K562 (cell line): Measurements from ENCODE around the gene PRXL2B. TPM values are rescaled to one million over a fixed set of nuclear protein-coding genes. Genes with fewer than 3 reads are reported as not detected.
A peak's percentile ranks its signal among the peaks of the same experiment; 100 is the strongest.

Source experiments
- ATAC-seq: fragments of 200-7000 bp; cut with Tn5 transposase; 3 replicates; pipeline ENCODE4 v1.9.1; 2020; ENCODE audit warnings: moderate library complexity
- BruUV-seq: library from RNA; stranded (reverse); fragments of 400-500 nt; replicated peaks from 2 replicates; lab custom pipeline; 2021; lab: Mats Ljungman, UMichigan
- CTCF ChIA-PET: fragments of 300-600 bp; formaldehyde crosslinking; extraction: SDS; loops from one replicate; lab custom pipeline; 2021; ENCODE audit warnings: low intra/inter-chr PET ratio; lab: Yijun Ruan, JAX
- POLR2A ChIA-PET: fragments of 300-600, 350-650 bp; sonication (Branson Sonifier 250); formaldehyde crosslinking; extraction: SDS; loops from one replicate; lab custom pipeline; 2021; ENCODE audit warnings: antibody characterized with exemption, inconsistent platforms; lab: Yijun Ruan, JAX
- DNase-seq, 4 experiments: peaks; one replicate each; pipeline versions ENCODE4 v3.0.0 to v3.0.0-alpha.2; 2011 to 2018; ENCODE audit warnings: low spot score in 3 of 4, mixed read lengths in 3 of 4; ENCODE audit errors: extremely low read depth in 1 of 4
- FAIRE-seq: peaks from 2 replicates; lab custom pipeline; 2011; peaks lifted over from hg19 to GRCh38; lab: Jason Lieb, UNC
- H2AFZ ChIP-seq: 2 replicates; pipeline ENCODE4 v1.6.0; 2011; ENCODE audit warnings: low read depth, low read length, control low read depth, inconsistent platforms
- H3K27ac ChIP-seq: fragments of 200-600 bp; 3 replicates; pipeline ENCODE4 v1.8.0; 2011; ENCODE audit warnings: low read depth, mild to moderate bottlenecking, control low read depth, inconsistent platforms, low read length, moderate library complexity, mixed read lengths; ENCODE audit errors: extremely low read depth
- H3K27me3 ChIP-seq, 2 experiments: fragments of 300-600 bp in 1 of 2; 2 replicates in 1 of 2; 3 replicates in 1 of 2; pipeline versions ENCODE4 v1.6.0 to v1.8.0; 2011; ENCODE audit warnings: inconsistent platforms in 2 of 2, low read length in 2 of 2, mild to moderate bottlenecking in 1 of 2, mixed read lengths in 1 of 2, moderate library complexity in 1 of 2; ENCODE audit not compliant: control insufficient read depth in 2 of 2, insufficient read depth in 2 of 2
- H3K36me3 ChIP-seq: fragments of 300-600 bp; 3 replicates; pipeline ENCODE4 v1.8.0; 2011; ENCODE audit warnings: mild to moderate bottlenecking, low read length, inconsistent platforms; ENCODE audit not compliant: control insufficient read depth, insufficient read depth
- H3K4me1 ChIP-seq, 2 experiments: fragments of 200-600 bp in 1 of 2; replicated peaks in 1 of 2; 2 replicates in 1 of 2; 3 replicates in 1 of 2; pipeline versions ENCODE4 v1.5.1 to v1.8.0; 2011; ENCODE audit warnings: inconsistent platforms in 2 of 2, low read length in 2 of 2, mild to moderate bottlenecking in 1 of 2, mixed read lengths in 1 of 2, moderate library complexity in 1 of 2; ENCODE audit not compliant: control insufficient read depth in 2 of 2, insufficient read depth in 2 of 2
- H3K4me2 ChIP-seq: 2 replicates; pipeline ENCODE4 v1.6.1; 2011; ENCODE audit warnings: low read length, control low read depth, inconsistent platforms, mixed read lengths; ENCODE audit not compliant: insufficient read depth
- H3K4me3 ChIP-seq: fragments of 200-600 bp; sonication (generic), shearing (Covaris generic); 2 replicates; pipeline ENCODE4 v1.5.1; 2016; ENCODE audit warnings: control low read depth, inconsistent platforms
- H3K79me2 ChIP-seq: fragments of 200-600 bp; 3 replicates; pipeline ENCODE4 v1.8.0; 2011; ENCODE audit warnings: low read length, inconsistent platforms; ENCODE audit not compliant: control insufficient read depth, insufficient read depth
- H3K9ac ChIP-seq, 2 experiments: 2 replicates each; pipeline versions ENCODE4 v1.6.0 to v1.6.1; 2011; ENCODE audit warnings: low read depth in 2 of 2, low read length in 2 of 2, control low read depth in 1 of 2, inconsistent platforms in 1 of 2, mild to moderate bottlenecking in 1 of 2, mixed read lengths in 1 of 2; ENCODE audit not compliant: insufficient read depth in 1 of 2
- H3K9me1 ChIP-seq: one replicate; pipeline ENCODE4 v1.6.0; 2011; ENCODE audit warnings: inconsistent platforms, mild to moderate bottlenecking, low read length, moderate library complexity; ENCODE audit not compliant: control insufficient read depth, insufficient read depth
- H3K9me3 ChIP-seq: replicated peaks from 2 replicates; pipeline ENCODE4 v1.5.1; 2011; ENCODE audit warnings: low read depth, low read length, inconsistent platforms; ENCODE audit not compliant: control insufficient read depth, insufficient read depth
- H4K20me1 ChIP-seq: replicated peaks from 2 replicates; pipeline ENCODE4 v1.6.1; 2011; ENCODE audit warnings: low read length, inconsistent platforms, mixed read lengths; ENCODE audit not compliant: control insufficient read depth, insufficient read depth
- PHF8 ChIP-seq: fragments of 200-600 bp; sonication (generic); IDR thresholded peaks from 2 replicates; pipeline ENCODE4 v1.6.1; 2012; ENCODE audit warnings: mixed run types, mild to moderate bottlenecking, inconsistent platforms, low read length, moderate library complexity, borderline replicate concordance
- TAF1 ChIP-seq: IDR thresholded peaks from 2 replicates; pipeline ENCODE4 v1.6.1; 2011; ENCODE audit warnings: mild to moderate bottlenecking, low read length, moderate library complexity; ENCODE audit not compliant: insufficient read depth, control insufficient read depth, severe bottlenecking; ENCODE audit errors: extremely low read depth
- ZNF217 ChIP-seq: sonication (generic); formaldehyde crosslinking; IDR thresholded peaks from 2 replicates; pipeline ENCODE4 v1.8.0; 2022; ENCODE audit warnings: mild to moderate bottlenecking, missing genetic modification reagents
- ZNF354B ChIP-seq: fragments of 250-450 bp; sonication (Bioruptor Pico); IDR thresholded peaks from 2 replicates; pipeline ENCODE4 v1.4.0; 2020
- WGBS: fragments of 100-300 bp; shearing (Covaris generic); methylation state at CpG from one replicate; pipeline ENCODE4 v1.1.6; 2016; ENCODE audit warnings: low coverage, mixed read lengths; ENCODE audit not compliant: insufficient coverage; ENCODE audit errors: missing lambda C conversion rate; 5-methylcytosine and 5-hydroxymethylcytosine counted together
- in situ Hi-C: fragments of 300-500 bp; cut with MboI; formaldehyde crosslinking; loops from 4 replicates; pipeline ENCODE4 v1.15.0; 2018; ENCODE audit warnings: inconsistent platforms, mixed read lengths
- intact Hi-C: fragments of 100-400 bp; cut with micrococcal nuclease; formaldehyde crosslinking; loops from 2 replicates; pipeline ENCODE4 v1.14.2; 2022
- polyA plus RNA-seq, 8 experiments: library from polyadenylated mRNA; depleted of rRNA in 4 of 8; stranded (reverse) in 5 of 8; unstranded in 3 of 8; fragments of >200 nt; fragmentation: Nextera tagmentation in 2 of 8; fragmentation: Illumina TruSeq in 1 of 8; extraction: Ambion mirVana in 2 of 8; extraction: Trizol in 1 of 8; gene quantifications; 2 replicates each; pipeline versions ENCODE4 v1.2.1 to v1.2.3, GENCODE V29; 2011 to 2014; ENCODE audit warnings: inconsistent platforms in 1 of 8, missing spikeins in 1 of 8
- total RNA-seq, 7 experiments: library from RNA; depleted of rRNA in 6 of 7; stranded (reverse); fragments of >200 nt in 6 of 7; fragmentation: Illumina TruSeq in 2 of 7; extraction: Trizol in 2 of 7; gene quantifications; 2 replicates each; pipeline versions ENCODE4 v1.2.1 to v1.2.3, GENCODE V29; 2011 to 2021; ENCODE audit warnings: low replicate concordance in 1 of 7
- TF ChIP-seq, protein P1 (sequence below): sonication (generic); formaldehyde crosslinking; IDR thresholded peaks from 2 replicates; pipeline ENCODE4 v1.8.0; 2022; ENCODE audit warnings: missing genetic modification reagents, mild to moderate bottlenecking, borderline replicate concordance
- TF ChIP-seq, protein P2 (sequence below): sonication (generic); formaldehyde crosslinking; IDR thresholded peaks from 2 replicates; pipeline ENCODE4 v1.5.0; 2020; ENCODE audit warnings: missing genetic modification reagents

Gene PRXL2B
- total and polyA plus RNA-seq, 9 of the 15 experiments (the other 6 are each of a cell fraction or from before 2014, with no cell fraction given): 0.99 to 25.3 (median 11.8) TPM

DNA sequence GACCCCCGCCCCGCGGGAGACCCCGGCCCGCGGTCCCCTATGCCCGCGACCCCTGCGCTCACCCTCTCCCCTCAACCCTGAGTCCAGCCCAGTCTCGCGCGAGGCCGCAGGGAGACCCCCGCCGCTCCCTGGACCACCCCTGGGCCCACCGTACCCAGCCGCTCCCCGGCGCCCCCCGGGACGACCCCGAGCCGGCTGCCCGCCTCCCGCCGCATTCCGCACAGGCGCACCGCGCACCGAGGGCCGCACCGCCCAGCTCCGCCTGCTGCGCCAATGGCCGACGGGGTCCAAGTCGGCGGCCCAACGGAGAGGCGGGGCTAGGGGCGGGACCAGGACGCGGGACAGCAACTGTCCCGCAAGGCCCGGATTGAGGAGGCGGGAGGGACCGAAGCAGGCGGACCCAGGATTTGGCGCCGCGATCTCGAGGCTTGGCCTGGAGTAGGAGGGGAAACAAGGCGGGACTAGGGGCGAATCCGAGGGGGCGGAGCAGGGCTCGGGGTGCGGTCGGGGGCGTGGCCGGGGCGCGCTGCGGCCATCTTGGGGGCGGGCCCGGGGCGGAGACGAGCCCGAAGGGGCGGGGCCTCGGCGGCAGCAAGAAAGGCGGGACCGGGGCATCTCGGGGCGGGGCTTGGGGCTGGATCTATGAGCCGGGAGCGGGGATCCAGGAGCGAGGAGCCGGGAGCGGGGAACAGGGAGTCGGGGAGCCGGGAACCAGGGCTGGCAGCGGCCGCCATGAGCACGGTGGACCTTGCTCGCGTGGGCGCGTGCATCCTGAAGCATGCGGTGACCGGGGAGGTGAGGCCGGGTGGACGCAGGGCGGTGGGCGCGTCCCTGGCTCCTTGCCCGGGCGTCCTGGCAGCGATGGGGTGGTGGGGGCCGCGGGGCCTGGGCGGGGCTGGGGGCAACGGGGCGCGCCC, at the start of gene PRXL2B (continued):
- TF ChIP-seq TAF1 (peak; percentile 42), ZNF354B (CRISPR knock-in tag) (no peak), ZNF217 (CRISPR knock-in tag) (no peak)
- TF ChIP-seq, protein P1, sequence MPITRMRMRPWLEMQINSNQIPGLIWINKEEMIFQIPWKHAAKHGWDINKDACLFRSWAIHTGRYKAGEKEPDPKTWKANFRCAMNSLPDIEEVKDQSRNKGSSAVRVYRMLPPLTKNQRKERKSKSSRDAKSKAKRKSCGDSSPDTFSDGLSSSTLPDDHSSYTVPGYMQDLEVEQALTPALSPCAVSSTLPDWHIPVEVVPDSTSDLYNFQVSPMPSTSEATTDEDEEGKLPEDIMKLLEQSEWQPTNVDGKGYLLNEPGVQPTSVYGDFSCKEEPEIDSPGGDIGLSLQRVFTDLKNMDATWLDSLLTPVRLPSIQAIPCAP (CRISPR knock-in tag): no peak

DNA sequence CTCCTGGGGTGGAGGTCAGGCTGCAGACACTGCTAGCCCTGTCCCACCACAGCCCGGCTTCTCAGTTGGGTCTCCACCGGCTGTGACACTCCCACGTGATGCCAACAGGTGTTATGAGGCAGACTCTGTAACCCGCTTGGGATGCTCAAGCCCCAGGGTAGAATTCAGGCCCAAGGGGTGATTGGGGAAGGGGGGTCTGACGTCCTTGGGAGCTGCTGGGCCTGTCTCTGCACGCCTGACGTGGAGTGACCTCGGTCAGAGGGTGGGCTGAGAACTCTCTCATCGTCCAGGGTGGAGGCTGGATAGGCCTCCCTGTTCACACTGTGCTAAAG, 48.8 kb upstream of the PRXL2B start:
- no peak overlapping the region; a peak in 1 of 4 replicates for H3K9ac ChIP-seq
- ChIA-PET POLR2A (no interaction called here), CTCF (no interaction called here)
- peaks cover 3% of the 10 kb centered on the region for H3K9me1 ChIP-seq
- no peak overlapping the region for H3K27ac ChIP-seq
- H3K9me3 ChIP-seq: no peaks in the 10 kb centered on the region
- no peaks in the 10 kb centered on the region for H4K20me1 ChIP-seq
- no TSS peak for BruUV-seq
- no peak overlapping the region for H3K4me3 ChIP-seq
- ATAC-seq (no peak), DNase-seq (no peak)
- peaks cover 23 to 70% of the 10 kb centered on the region in 2 experiments for H3K4me1 ChIP-seq
- no peaks in the 10 kb centered on the region for H3K79me2 ChIP-seq
- TF ChIP-seq, protein P2, sequence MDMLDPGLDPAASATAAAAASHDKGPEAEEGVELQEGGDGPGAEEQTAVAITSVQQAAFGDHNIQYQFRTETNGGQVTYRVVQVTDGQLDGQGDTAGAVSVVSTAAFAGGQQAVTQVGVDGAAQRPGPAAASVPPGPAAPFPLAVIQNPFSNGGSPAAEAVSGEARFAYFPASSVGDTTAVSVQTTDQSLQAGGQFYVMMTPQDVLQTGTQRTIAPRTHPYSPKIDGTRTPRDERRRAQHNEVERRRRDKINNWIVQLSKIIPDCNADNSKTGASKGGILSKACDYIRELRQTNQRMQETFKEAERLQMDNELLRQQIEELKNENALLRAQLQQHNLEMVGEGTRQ (CRISPR knock-in tag): peak; percentile 3; the same call in 1 of the 2 replicates
- no peak for TF ChIP-seq PHF8
- TF ChIP-seq, all 486 proteins: peak for 1
- intact Hi-C loops: no loop called here
- 4% methylated on average over 9 of the region's 9 CpGs for WGBS
- no peak for FAIRE-seq
- no peak overlapping the region for H3K4me2 ChIP-seq
- no peaks in the 10 kb centered on the region for H3K36me3 ChIP-seq
- H3K27me3 ChIP-seq: peaks cover 15 to 45% of the 10 kb centered on the region in 2 experiments; a peak in 4 of 5 replicates
- H2AFZ ChIP-seq: no peak overlapping the region
- in situ Hi-C loops: loop anchor here (5.0 to 25.0 kb wide), 2 partner anchors 125 to 350 kb away; partner anchors contain the start of genes FAAP20 and PEX10
